Fibroblast of lung (primary cell): ENCODE measurements around the gene LGALS7.

Experiments used
- CTCF ChIP-seq, 2 donors: IDR thresholded peaks in 1 of 2; conservative IDR thresholded peaks in 1 of 2; 1 replicate in 1 of 2; 2 replicates in 1 of 2; pipeline ENCODE4 v1.5.1; 2011 to 2012; ENCODE audit warnings: low read length in 2 of 2, control low read depth in 1 of 2, inconsistent platforms in 1 of 2, low read depth in 1 of 2, mild to moderate bottlenecking in 1 of 2
- EZH2 ChIP-seq: IDR thresholded peaks from 2 replicates; pipeline ENCODE4 v1.5.1; 2012; ENCODE audit warnings: low read length, control low read depth, mild to moderate bottlenecking; ENCODE audit errors: missing control alignments

GRCh38 chr19:38795549-38795948 is 22.2 kb upstream of the LGALS7 start:
- TF ChIP-seq CTCF (conservative IDR thresholded peaks at IDR 0.05 in 1 of 2, IDR thresholded peaks at IDR 0.05 in 1 of 2; ENCODE audit: low read depth in 1 of 2, low read length in 2 of 2) = no peak
- TF ChIP-seq EZH2 = no peak
